Kidney (tissue), 14 donors: ENCODE results near the gene AGK. TPM values are rescaled to one million over a fixed set of nuclear protein-coding genes. Genes with fewer than 3 reads are reported as not detected.

ENCODE experiments used
- DNase-seq, 5 donors: peaks; one replicate each; pipeline ENCODE4 v3.0.0-alpha.2; 2013 to 2020
- FAIRE-seq: peaks from 2 replicates; lab custom pipeline; 2012; peaks lifted over from hg19 to GRCh38; lab: Jason Lieb, UNC
- H3K27ac ChIP-seq, 2 donors: one replicate each; pipeline ENCODE4 v1.7.0; 2013; ENCODE audit warnings: low read depth in 2 of 2, low read length in 2 of 2, inconsistent platforms in 1 of 2
- H3K27me3 ChIP-seq: one replicate; pipeline ENCODE4 v1.7.1; 2013; ENCODE audit warnings: low read length, inconsistent platforms; ENCODE audit not compliant: control insufficient read depth, insufficient read depth
- H3K36me3 ChIP-seq, 3 donors: one replicate each; pipeline versions ENCODE4 v1.7.0 to v1.7.1; 2013; ENCODE audit warnings: low read length in 3 of 3, control low read depth in 1 of 3, inconsistent platforms in 1 of 3; ENCODE audit not compliant: insufficient read depth in 3 of 3, control insufficient read depth in 2 of 3
- H3K4me1 ChIP-seq, 3 donors: one replicate each; pipeline versions ENCODE4 v1.7.0 to v1.7.1; 2013; ENCODE audit warnings: low read length in 3 of 3, inconsistent platforms in 1 of 3, low read depth in 1 of 3; ENCODE audit not compliant: control insufficient read depth in 2 of 3, insufficient read depth in 2 of 3
- H3K4me3 ChIP-seq, 3 donors: one replicate each; pipeline versions ENCODE4 v1.7.0 to v1.8.1; 2013; ENCODE audit warnings: low read length in 3 of 3, control low read depth in 1 of 3, inconsistent platforms in 1 of 3
- H3K9ac ChIP-seq, 3 donors: one replicate each; pipeline versions ENCODE4 v1.7.0 to v1.7.1; 2013; ENCODE audit warnings: low read length in 3 of 3, control low read depth in 1 of 3, inconsistent platforms in 1 of 3
- H3K9me3 ChIP-seq, 3 donors: one replicate each; pipeline versions ENCODE4 v1.7.0 to v1.7.1; 2013; ENCODE audit warnings: low read length in 3 of 3, control low read depth in 1 of 3, inconsistent platforms in 1 of 3; ENCODE audit not compliant: control insufficient read depth in 2 of 3, insufficient read depth in 1 of 3
- CTCF ChIP-seq: IDR thresholded peaks from 3 replicates; pipeline ENCODE4 v1.5.1; 2012; ENCODE audit warnings: mild to moderate bottlenecking, moderate library complexity, borderline replicate concordance; ENCODE audit not compliant: insufficient read depth; ENCODE audit errors: extremely low read depth
- intact Hi-C: fragments of 100-400 bp; cut with DNase I; formaldehyde crosslinking; loops from one replicate; pipeline ENCODE4 v1.11.1; 2022
- polyA plus RNA-seq: library from polyadenylated mRNA; stranded (reverse); fragments of 350-450 nt; fragmentation: Illumina TruSeq; extraction: RNeasy Lipid Tissue Mini Kit (QIAGEN cat#74804); gene quantifications from one replicate; pipeline ENCODE4 v1.2.3, GENCODE V29; 2014; ENCODE audit warnings: low read depth, low replicate concordance; ENCODE audit not compliant: insufficient read depth
- total RNA-seq: library from RNA; stranded (reverse); fragmentation: NEBNext Ultra II Directional; extraction: Animal tissue kit (Norgen Biotek cat#: 25700); gene quantifications from one replicate; pipeline ENCODE4 v1.2.1, GENCODE V29; 2021
- donor health status: control.
- donor health status: control.
- donor health status: control.
- donor health status: control.
- donor health status: control.
- donor health status: DM: yes; HTN: yes; CAD: no.
- donor health status: Normal renal cell carcinoma (clear cell type).

Gene AGK
- total and polyA plus RNA-seq, 2 donors from 2014 or later = 17.7 to 30.7 TPM

- DNase-seq (no peak), FAIRE-seq (no peak)
- Histone ChIP-seq H3K27me3 (no peaks in the 10 kb centered on the region), H3K9me3 (no peaks in the 10 kb centered on the region), H3K4me3 (no peak overlapping the region), H3K4me1 (no peaks in the 10 kb centered on the region), H3K27ac (no peak overlapping the region), H3K9ac (no peak overlapping the region), H3K36me3 (no peaks in the 10 kb centered on the region)
- TF ChIP-seq CTCF = no peak
- intact Hi-C loops = no loop called here
Observed at GRCh38 chr7:141630621-141631020, 79.4 kb downstream of the AGK start.

GRCh38 chr7:141631525-141631924 is 80.3 kb downstream of the AGK start:
- no peaks in the 10 kb centered on the region for H3K4me1 ChIP-seq
- no peak for TF ChIP-seq CTCF
- intact Hi-C loops = no loop called here

DNA sequence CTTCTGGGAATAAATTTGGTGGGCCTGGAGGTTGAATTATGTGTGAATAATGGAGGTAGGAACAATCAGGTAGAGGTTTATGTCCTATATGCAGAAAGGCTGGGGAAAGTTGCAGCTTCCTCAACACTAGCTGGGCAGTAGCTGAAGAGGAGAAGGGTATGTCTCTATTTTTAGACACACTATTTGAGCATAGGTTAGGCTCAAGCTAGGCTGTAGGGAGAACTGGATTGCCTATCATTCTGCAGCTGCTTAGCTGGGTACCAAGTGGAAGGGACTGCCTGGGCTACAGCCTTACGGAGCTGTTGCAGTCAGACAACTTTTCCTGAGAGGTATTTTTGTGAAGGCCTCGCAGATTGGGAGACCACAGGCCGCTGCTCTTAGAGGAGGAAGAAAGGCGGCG is 82.9 kb downstream of the AGK start:
- no peak for DNase-seq
- no peaks in the 10 kb centered on the region for H3K27me3 ChIP-seq
- intact Hi-C loops = no loop called here

More at GRCh38 chr7:141631525-141631924, 80.3 kb downstream of the AGK start:
- Histone ChIP-seq H3K9ac (no peak overlapping the region), H3K9me3 (no peaks in the 10 kb centered on the region), H3K36me3 (peaks cover 0 to 2% (median 0%) of the 10 kb centered on the region in 3 donors), H3K27me3 (no peaks in the 10 kb centered on the region), H3K4me3 (no peak overlapping the region), H3K27ac (no peak overlapping the region)
- DNase-seq (no peak), FAIRE-seq (no peak)

More for the DNA sequence above, 82.9 kb downstream of the AGK start:
- Histone ChIP-seq H3K27ac (no peak overlapping the region), H3K36me3 (peaks cover 0 to 2% (median 0%) of the 10 kb centered on the region in 3 donors), H3K9ac (no peak overlapping the region), H3K4me1 (no peaks in the 10 kb centered on the region), H3K9me3 (no peaks in the 10 kb centered on the region), H3K4me3 (no peak overlapping the region)
- no peak for FAIRE-seq
- no peak for TF ChIP-seq CTCF
